Adrenal gland (tissue), 5 donors: ENCODE data around the gene TBC1D26.
A peak's percentile ranks its signal among the peaks of the same experiment; 100 is the strongest.

Experiments used
- POLR2A ChIP-seq, 2 donors: fragments of 450-650 bp; IDR thresholded peaks; one replicate each; pipeline ENCODE4 v1.6.1; 2017; ENCODE audit warnings: antibody characterized with exemption in 2 of 2, mild to moderate bottlenecking in 2 of 2, moderate library complexity in 1 of 2
- TF ChIP-seq, protein P1 (sequence below), 6 experiments: fragments of 450-650 bp in 4 of 6; fragments of 200-600 bp in 2 of 6; sonication (generic) in 1 of 6; IDR thresholded peaks; 1 replicate in 5 of 6; 2 replicates in 1 of 6; pipeline versions ENCODE4 v1.5.1 to v1.8.0; 2016 to 2021; ENCODE audit warnings: antibody characterized with exemption in 6 of 6, mild to moderate bottlenecking in 2 of 6, moderate library complexity in 1 of 6
- donor health status: DM: no; HTN: no; CAD: no.

DNA sequence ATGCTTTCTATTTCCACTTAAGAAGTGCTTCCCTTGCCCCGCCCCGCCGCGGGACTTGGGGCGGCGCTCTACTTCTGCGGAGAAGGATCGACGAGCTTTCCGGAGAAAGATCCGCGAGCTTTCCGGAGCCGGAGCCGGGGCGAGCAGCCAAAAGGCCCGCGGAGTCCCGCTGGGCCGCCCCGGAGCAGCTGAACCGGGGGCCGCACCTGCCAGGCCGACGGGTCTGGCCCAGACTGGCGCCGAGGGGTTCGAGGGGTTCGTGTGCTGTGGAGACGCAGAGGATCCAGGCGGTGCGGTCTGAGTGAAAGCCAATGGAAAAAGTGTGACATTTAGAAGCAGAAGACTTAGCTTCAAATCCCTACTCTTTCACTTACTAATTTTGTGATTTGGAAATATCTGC, 50.8 kb downstream of the TBC1D26 start:
- TF ChIP-seq, protein P1, sequence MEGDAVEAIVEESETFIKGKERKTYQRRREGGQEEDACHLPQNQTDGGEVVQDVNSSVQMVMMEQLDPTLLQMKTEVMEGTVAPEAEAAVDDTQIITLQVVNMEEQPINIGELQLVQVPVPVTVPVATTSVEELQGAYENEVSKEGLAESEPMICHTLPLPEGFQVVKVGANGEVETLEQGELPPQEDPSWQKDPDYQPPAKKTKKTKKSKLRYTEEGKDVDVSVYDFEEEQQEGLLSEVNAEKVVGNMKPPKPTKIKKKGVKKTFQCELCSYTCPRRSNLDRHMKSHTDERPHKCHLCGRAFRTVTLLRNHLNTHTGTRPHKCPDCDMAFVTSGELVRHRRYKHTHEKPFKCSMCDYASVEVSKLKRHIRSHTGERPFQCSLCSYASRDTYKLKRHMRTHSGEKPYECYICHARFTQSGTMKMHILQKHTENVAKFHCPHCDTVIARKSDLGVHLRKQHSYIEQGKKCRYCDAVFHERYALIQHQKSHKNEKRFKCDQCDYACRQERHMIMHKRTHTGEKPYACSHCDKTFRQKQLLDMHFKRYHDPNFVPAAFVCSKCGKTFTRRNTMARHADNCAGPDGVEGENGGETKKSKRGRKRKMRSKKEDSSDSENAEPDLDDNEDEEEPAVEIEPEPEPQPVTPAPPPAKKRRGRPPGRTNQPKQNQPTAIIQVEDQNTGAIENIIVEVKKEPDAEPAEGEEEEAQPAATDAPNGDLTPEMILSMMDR (IDR thresholded peaks at IDR 0.05): no peak
- TF ChIP-seq POLR2A (IDR thresholded peaks at IDR 0.05): peak in 1 of 2 donors; percentile 24
